Measurements from ENCODE around the gene SRRT. TPM values are rescaled to one million over a fixed set of nuclear protein-coding genes. Genes with fewer than 3 reads are reported as not detected.
A peak's percentile ranks its signal among the peaks of the same experiment; 100 is the strongest.

The SRRT gene, protein sequence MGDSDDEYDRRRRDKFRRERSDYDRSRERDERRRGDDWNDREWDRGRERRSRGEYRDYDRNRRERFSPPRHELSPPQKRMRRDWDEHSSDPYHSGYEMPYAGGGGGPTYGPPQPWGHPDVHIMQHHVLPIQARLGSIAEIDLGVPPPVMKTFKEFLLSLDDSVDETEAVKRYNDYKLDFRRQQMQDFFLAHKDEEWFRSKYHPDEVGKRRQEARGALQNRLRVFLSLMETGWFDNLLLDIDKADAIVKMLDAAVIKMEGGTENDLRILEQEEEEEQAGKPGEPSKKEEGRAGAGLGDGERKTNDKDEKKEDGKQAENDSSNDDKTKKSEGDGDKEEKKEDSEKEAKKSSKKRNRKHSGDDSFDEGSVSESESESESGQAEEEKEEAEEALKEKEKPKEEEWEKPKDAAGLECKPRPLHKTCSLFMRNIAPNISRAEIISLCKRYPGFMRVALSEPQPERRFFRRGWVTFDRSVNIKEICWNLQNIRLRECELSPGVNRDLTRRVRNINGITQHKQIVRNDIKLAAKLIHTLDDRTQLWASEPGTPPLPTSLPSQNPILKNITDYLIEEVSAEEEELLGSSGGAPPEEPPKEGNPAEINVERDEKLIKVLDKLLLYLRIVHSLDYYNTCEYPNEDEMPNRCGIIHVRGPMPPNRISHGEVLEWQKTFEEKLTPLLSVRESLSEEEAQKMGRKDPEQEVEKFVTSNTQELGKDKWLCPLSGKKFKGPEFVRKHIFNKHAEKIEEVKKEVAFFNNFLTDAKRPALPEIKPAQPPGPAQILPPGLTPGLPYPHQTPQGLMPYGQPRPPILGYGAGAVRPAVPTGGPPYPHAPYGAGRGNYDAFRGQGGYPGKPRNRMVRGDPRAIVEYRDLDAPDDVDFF
- total RNA-seq: 25.1 TPM

DNA sequence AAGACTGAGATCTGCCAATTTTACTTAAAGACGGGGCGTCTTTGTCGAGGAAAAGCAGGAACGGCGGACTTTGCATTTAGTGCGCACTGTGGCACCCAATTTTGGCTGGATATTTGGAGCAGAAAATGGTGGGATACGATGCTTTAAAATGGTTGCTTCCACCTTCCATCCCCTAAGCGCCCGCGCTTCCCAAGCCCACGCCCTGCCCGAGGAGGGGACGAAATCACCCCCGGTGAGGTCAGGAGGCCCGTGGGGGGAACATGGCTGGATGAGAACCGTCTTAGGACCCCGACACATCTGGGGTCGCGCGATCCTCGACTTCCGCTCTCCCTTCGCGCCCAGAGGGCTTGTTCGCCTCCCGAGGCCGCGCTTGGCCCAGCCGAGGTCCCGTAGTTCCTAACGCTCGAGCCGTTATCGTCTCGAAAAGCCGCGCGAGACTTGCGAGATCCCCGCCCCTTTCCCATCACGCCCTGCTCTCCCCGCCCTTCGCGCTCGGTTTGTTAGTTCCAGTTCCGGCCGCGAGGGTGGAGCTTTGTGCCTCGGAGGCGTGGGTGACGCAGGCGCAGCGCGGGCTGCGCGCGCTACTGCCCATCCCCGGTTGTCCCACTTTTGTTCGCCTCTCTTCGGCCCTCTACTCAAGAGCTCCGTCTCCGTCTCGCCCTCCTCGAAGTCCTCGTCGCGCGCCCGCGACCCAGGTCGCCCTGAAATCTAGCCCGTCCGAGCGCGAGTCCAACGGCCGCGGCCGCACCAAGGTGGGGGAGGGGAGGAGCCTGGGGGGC is at the start of gene SRRT:
SRRT (plus strand) TSS at position 527 of the 779 bp plus-strand sequence. CDS start 488 bp downstream, outside the sequence.
- Histone ChIP-seq H3K36me3 (ENCODE audit: control insufficient read depth in 3 of 3, insufficient read depth in 3 of 3, low read length in 3 of 3) (peaks cover 24 to 25% (median 24%) of the 10 kb centered on the region in 3 donors), H3K27ac (ENCODE audit: low read depth, low read length) (peak within 1 kb of the TSS; percentile 92), H3K4me1 (ENCODE audit: control insufficient read depth in 3 of 3, insufficient read depth in 3 of 3, low read length in 3 of 3) (peaks cover 24 to 39% (median 39%) of the 10 kb centered on the region in 3 donors), H3K9me3 (ENCODE audit: control insufficient read depth in 3 of 3, low read length in 3 of 3) (no peaks in the 10 kb centered on the region), H3K4me3 (ENCODE audit: low read length in 3 of 3) (peak within 1 kb of the TSS; percentile 92 to 97 (median 94)), H3K27me3 (ENCODE audit: control insufficient read depth in 3 of 3, insufficient read depth in 3 of 3, low read length in 3 of 3) (no peaks in the 10 kb centered on the region), H3K9ac (ENCODE audit: low read depth in 1 of 3, low read length in 3 of 3) (peak within 1 kb of the TSS; percentile 95 to 96 (median 95))

DNA sequence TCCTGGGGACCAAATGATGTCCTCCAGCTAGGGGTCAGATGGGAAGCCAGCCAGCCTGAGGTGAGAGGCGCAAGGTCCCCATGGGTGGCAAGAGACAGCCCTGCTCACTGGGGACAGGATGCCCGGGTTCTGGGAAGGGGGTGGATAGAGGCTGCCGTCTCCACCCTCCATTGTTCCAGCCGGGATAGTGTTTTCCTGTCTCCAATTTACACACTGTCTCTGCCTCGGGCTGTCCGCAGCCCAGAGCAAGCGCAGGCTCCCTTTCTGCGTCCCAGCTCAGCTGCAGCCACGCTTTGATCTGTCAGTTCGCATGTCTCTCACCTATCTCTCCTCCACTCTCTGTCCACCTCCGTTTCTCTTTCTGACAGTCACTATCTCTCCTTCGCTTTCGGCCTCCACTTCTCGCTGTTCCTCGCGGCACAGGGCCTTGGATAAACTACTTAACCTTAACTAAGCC is 49.7 kb upstream of the SRRT start:
- Histone ChIP-seq H3K4me3 (ENCODE audit: low read length in 3 of 3) (peak overlapping the region; percentile 54 to 66 (median 56)), H3K9me3 (ENCODE audit: control insufficient read depth in 3 of 3, low read length in 3 of 3) (no peaks in the 10 kb centered on the region), H3K27ac (ENCODE audit: low read depth, low read length) (no peak overlapping the region), H3K27me3 (ENCODE audit: control insufficient read depth in 3 of 3, insufficient read depth in 3 of 3, low read length in 3 of 3) (peaks cover 24 to 41% (median 32%) of the 10 kb centered on the region in 3 donors), H3K36me3 (ENCODE audit: control insufficient read depth in 3 of 3, insufficient read depth in 3 of 3, low read length in 3 of 3) (peaks cover 0 to 2% (median 0%) of the 10 kb centered on the region in 3 donors), H3K4me1 (ENCODE audit: control insufficient read depth in 3 of 3, insufficient read depth in 3 of 3, low read length in 3 of 3) (peaks cover 3 to 17% (median 9%) of the 10 kb centered on the region in 3 donors), H3K9ac (ENCODE audit: low read depth in 1 of 3, low read length in 3 of 3) (peak overlapping the region in 1 of 3 donors; percentile 60)

DNA sequence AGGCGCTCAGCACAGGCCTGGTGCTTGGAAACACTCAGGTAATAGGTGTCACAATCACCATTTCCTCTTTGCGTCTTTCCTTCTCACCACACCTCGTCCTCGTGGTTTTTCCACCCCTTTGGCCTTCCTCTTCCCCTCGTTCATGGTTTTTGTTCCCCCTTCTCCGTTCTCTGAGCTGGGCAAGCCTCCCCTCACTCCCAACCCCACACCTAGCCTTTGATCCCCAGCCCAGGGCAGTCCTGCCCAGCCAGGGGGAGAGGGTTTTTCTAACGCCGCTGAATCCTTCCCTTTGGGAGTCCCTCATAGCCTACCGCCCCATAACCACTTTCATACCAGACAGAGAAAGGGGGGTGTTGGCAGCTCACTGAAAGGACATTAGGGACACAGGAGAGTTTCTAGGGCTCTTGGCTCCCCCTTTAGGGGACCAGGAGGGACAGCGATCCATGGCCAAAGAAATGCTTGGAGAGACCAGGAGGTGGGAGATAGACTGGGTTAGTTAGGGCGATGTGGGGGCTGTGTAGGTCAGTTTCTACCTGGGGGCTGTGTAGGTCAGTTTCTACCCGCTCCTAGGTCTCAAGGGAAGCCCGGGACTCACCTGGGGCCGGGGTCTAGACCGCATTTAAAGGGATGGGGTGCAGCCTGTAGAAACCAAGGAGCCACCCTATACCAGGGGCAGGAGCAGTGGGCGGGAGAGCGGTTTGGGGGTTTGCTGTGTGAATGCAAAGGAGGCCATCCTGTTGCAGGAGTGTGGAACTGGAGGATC is 49.0 kb upstream of the SRRT start:
- H3K27me3 ChIP-seq (ENCODE audit: control insufficient read depth in 3 of 3, insufficient read depth in 3 of 3, low read length in 3 of 3): peaks cover 24 to 43% (median 32%) of the 10 kb centered on the region in 3 donors
- H3K27ac ChIP-seq (ENCODE audit: low read depth, low read length): no peak overlapping the region
- H3K9me3 ChIP-seq (ENCODE audit: control insufficient read depth in 3 of 3, low read length in 3 of 3): no peaks in the 10 kb centered on the region
- H3K36me3 ChIP-seq (ENCODE audit: control insufficient read depth in 3 of 3, insufficient read depth in 3 of 3, low read length in 3 of 3): peaks cover 0 to 2% (median 0%) of the 10 kb centered on the region in 3 donors
- H3K9ac ChIP-seq (ENCODE audit: low read depth in 1 of 3, low read length in 3 of 3): peak overlapping the region; percentile 5 to 60 (median 45)
- peak overlapping the region; percentile 54 to 66 (median 56) for H3K4me3 ChIP-seq (ENCODE audit: low read length in 3 of 3)
- peaks cover 3 to 17% (median 9%) of the 10 kb centered on the region in 3 donors for H3K4me1 ChIP-seq (ENCODE audit: control insufficient read depth in 3 of 3, insufficient read depth in 3 of 3, low read length in 3 of 3)

DNA sequence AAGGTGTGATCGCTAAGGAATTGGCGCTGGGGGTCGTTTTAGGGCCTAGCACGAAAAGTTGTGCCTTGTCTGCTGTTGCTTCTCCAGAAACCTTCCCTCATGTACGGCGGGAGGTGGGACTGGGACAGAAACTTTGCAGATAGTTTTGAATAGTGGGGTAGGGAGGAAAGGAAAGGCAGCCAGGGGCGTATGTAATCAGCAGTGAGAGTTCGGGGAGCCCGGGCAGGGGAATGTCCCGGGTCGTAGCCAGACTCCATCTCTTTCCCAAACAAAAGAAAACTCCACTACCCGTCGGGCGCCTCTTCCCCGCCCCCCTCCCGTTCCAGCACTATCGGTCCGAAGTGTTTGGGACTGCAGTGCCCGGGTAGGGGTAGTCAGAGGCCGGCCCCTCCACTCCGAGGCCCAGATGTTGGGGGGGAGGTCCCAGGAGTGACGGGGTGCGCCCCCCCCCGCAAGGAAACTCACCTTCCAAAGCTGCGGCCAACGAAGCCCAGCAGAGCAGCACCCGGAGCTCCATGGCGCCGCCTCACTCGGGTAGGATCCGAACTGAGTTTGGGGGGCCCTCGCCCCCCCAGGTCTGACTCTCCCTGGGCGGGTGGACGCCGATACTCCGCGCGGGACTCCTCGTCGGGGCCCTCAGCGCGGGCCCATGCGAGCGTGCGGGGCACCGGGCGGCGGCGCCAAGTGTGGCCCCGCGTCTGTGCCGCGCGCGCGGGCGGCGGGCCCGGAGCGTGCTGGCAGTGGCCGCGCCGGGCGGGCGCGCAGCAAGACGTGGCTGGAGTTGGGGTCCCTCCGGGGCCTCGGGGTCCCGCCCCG is 48.2 kb upstream of the SRRT start:
- H3K9me3 ChIP-seq (ENCODE audit: control insufficient read depth in 3 of 3, low read length in 3 of 3): no peaks in the 10 kb centered on the region
- peak overlapping the region; percentile 54 to 66 (median 56) for H3K4me3 ChIP-seq (ENCODE audit: low read length in 3 of 3)
- H3K36me3 ChIP-seq (ENCODE audit: control insufficient read depth in 3 of 3, insufficient read depth in 3 of 3, low read length in 3 of 3): peaks cover 0 to 2% (median 0%) of the 10 kb centered on the region in 3 donors
- no peak overlapping the region for H3K27ac ChIP-seq (ENCODE audit: low read depth, low read length)
- peaks cover 3 to 17% (median 9%) of the 10 kb centered on the region in 3 donors for H3K4me1 ChIP-seq (ENCODE audit: control insufficient read depth in 3 of 3, insufficient read depth in 3 of 3, low read length in 3 of 3)
- H3K9ac ChIP-seq (ENCODE audit: low read depth in 1 of 3, low read length in 3 of 3): peak overlapping the region; percentile 5 to 60 (median 45)
- peaks cover 24 to 44% (median 32%) of the 10 kb centered on the region in 3 donors for H3K27me3 ChIP-seq (ENCODE audit: control insufficient read depth in 3 of 3, insufficient read depth in 3 of 3, low read length in 3 of 3)

DNA sequence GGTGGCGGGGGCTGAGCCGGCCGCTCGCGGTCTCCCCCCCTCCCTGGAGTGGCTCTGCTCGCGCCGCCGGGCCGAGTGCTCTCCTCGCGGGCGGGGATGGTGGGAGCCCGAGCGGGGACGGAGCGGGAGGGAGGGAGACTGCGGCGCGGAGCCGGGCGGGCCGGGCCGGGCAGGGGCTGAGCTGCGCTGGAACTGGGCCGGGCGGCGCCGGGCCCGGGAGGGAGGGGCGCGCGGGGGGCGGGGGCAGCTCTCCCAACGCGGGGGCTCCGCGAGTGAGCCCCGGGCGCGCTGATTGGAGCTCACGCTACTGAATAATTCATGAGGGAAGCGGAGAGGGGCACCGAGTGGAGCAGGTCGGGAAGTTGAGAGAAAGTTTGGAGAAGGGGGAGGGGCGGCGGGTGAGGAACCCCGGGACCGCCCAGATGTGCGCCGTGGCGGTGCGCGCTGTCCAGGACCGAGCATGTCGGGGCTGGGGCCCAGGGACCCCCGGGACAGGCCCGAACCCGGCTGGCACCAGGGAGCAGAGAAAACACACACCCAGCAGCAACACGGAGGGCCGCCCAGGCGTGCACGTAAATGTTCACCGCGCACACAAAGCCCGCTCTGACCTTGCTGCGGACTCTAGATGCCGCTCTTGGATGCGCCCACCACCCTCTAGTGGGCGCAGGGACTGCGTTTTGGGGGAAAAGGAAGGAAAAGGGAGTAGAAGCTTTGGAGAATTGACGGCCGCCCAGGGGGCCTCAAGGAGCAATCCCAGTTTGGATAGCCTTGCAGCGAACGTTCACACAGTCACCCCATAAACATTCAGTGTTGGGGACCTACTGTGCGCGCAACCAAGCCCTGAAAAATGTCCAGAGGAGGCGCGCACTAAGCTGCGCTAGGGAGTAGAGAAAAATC is 47.3 kb upstream of the SRRT start, which contains the start of gene EPHB4:
EPHB4 (minus strand) TSS at position 194 of the 897 bp plus-strand sequence. CDS start 493 bp downstream, outside the sequence.
- H3K36me3 ChIP-seq (ENCODE audit: control insufficient read depth in 3 of 3, insufficient read depth in 3 of 3, low read length in 3 of 3): peaks cover 0 to 2% (median 0%) of the 10 kb centered on the region in 3 donors
- H3K27me3 ChIP-seq (ENCODE audit: control insufficient read depth in 3 of 3, insufficient read depth in 3 of 3, low read length in 3 of 3): peaks cover 24 to 44% (median 32%) of the 10 kb centered on the region in 3 donors
- H3K9ac ChIP-seq (ENCODE audit: low read depth in 1 of 3, low read length in 3 of 3): peak within 1 kb of the TSS; percentile 5 to 60 (median 50)
- peak within 1 kb of the TSS; percentile 57 to 75 (median 66) for H3K4me3 ChIP-seq (ENCODE audit: low read length in 3 of 3)
- H3K27ac ChIP-seq (ENCODE audit: low read depth, low read length): no peak within 1 kb of the TSS
- no peaks in the 10 kb centered on the region for H3K9me3 ChIP-seq (ENCODE audit: control insufficient read depth in 3 of 3, low read length in 3 of 3)
- H3K4me1 ChIP-seq (ENCODE audit: control insufficient read depth in 3 of 3, insufficient read depth in 3 of 3, low read length in 3 of 3): peaks cover 3 to 17% (median 9%) of the 10 kb centered on the region in 3 donors

DNA sequence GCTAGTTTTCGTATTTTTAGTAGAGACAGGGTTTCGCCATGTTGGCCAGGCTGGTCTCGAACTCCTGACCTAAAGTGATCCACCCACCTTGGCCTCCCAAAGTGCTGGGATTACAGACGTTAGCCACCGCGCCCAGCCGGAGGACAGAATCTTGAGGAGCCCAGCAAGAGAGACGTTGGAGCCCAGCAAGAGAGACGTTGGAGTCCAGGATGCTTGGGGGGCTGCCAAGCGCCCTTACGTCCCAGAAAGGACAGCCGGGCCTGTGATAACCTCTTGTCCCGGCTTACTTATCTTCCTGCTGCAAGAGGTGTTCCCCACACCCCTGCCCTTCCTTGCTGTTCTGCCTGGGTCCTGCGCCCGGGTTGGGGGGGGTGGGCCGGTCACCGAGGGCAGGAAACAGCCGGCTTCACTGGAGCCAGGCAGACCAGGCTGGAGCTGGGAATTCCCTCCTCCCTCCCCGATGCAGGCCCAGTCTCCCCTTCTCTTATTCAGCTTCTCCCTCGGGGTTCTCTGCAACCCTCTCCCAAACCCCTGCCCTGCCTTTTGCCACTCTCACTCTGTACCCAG is 45.7 kb upstream of the SRRT start:
- peaks cover 0 to under 1% (median 0%) of the 10 kb centered on the region in 3 donors for H3K36me3 ChIP-seq (ENCODE audit: control insufficient read depth in 3 of 3, insufficient read depth in 3 of 3, low read length in 3 of 3)
- peaks cover 3 to 17% (median 9%) of the 10 kb centered on the region in 3 donors for H3K4me1 ChIP-seq (ENCODE audit: control insufficient read depth in 3 of 3, insufficient read depth in 3 of 3, low read length in 3 of 3)
- no peaks in the 10 kb centered on the region for H3K9me3 ChIP-seq (ENCODE audit: control insufficient read depth in 3 of 3, low read length in 3 of 3)
- no peak overlapping the region for H3K27ac ChIP-seq (ENCODE audit: low read depth, low read length)
- peaks cover 24 to 40% (median 32%) of the 10 kb centered on the region in 3 donors for H3K27me3 ChIP-seq (ENCODE audit: control insufficient read depth in 3 of 3, insufficient read depth in 3 of 3, low read length in 3 of 3)
- H3K4me3 ChIP-seq (ENCODE audit: low read length in 3 of 3): no peak overlapping the region
- no peak overlapping the region for H3K9ac ChIP-seq (ENCODE audit: low read depth in 1 of 3, low read length in 3 of 3)

DNA sequence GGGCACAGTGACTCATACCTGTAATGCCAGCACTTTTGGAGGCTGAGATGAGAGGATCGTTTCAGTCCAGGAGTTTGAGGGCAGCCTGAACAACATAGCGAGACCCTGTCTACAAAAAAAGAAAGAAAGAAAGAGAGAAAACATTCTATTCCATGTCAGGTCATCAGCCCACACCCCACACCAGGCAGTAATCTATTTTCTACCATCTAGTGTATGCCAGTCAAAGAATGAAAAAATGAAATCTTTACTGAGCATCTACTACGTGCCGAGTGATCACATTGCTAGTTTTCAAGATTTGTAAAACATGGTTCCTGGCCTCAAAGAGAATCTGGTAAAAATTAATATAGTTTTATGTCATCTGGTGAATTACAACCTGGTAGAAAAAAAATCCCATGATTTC is 44.5 kb upstream of the SRRT start:
- no peak overlapping the region for H3K27ac ChIP-seq (ENCODE audit: low read depth, low read length)
- no peak overlapping the region for H3K4me3 ChIP-seq (ENCODE audit: low read length in 3 of 3)
- no peak overlapping the region for H3K9ac ChIP-seq (ENCODE audit: low read depth in 1 of 3, low read length in 3 of 3)
- peaks cover 3 to 12% (median 7%) of the 10 kb centered on the region in 3 donors for H3K4me1 ChIP-seq (ENCODE audit: control insufficient read depth in 3 of 3, insufficient read depth in 3 of 3, low read length in 3 of 3)
- H3K36me3 ChIP-seq (ENCODE audit: control insufficient read depth in 3 of 3, insufficient read depth in 3 of 3, low read length in 3 of 3): no peaks in the 10 kb centered on the region
- no peaks in the 10 kb centered on the region for H3K9me3 ChIP-seq (ENCODE audit: control insufficient read depth in 3 of 3, low read length in 3 of 3)
- H3K27me3 ChIP-seq (ENCODE audit: control insufficient read depth in 3 of 3, insufficient read depth in 3 of 3, low read length in 3 of 3): peaks cover 21 to 32% (median 28%) of the 10 kb centered on the region in 3 donors
